ENCODE data around the gene FGL2. TPM values are rescaled to one million over a fixed set of nuclear protein-coding genes. Genes with fewer than 3 reads are reported as not detected.
"Not testable (repeated sequence)": the region's sequence is repeated elsewhere in the genome, so short reads cannot be mapped to it uniquely, and the experiment has no call there.

The FGL2 gene
- total RNA-seq, 1 experiment from 2014 or later: 0.11 TPM

GRCh38 chr7:77188731-77189437 is 10.7 kb downstream of the FGL2 start:
- Histone ChIP-seq H3K4me3 (no peak overlapping the region), H3K27me3 (replicated peaks) (no peaks in the 10 kb centered on the region), H3K27ac (no peak overlapping the region), H3K9me3 (replicated peaks) (no peaks in the 10 kb centered on the region), H3K4me1 (replicated peaks) (no peaks in the 10 kb centered on the region), H3K36me3 (no peaks in the 10 kb centered on the region)
- DNase-seq (ENCODE audit: low read depth in 1 of 2, low spot score in 2 of 2): no peak

- H3K36me3 ChIP-seq: no peaks in the 10 kb centered on the region
- DNase-seq (ENCODE audit: low read depth in 1 of 2, low spot score in 2 of 2): no peak
- no peaks in the 10 kb centered on the region for H3K27me3 ChIP-seq (replicated peaks)
- H3K4me1 ChIP-seq (replicated peaks): no peaks in the 10 kb centered on the region
- H3K4me3 ChIP-seq: no peak overlapping the region
- H3K9me3 ChIP-seq (replicated peaks): no peaks in the 10 kb centered on the region
- no peak overlapping the region for H3K27ac ChIP-seq
Measured at GRCh38 chr7:77185866-77186265, 13.8 kb downstream of the FGL2 start.

GRCh38 chr7:77184990-77185389 is 14.6 kb downstream of the FGL2 start:
- H3K4me3 ChIP-seq: no peak overlapping the region
- H3K27ac ChIP-seq: no peak overlapping the region
- H3K36me3 ChIP-seq: no peaks in the 10 kb centered on the region
- no peaks in the 10 kb centered on the region for H3K4me1 ChIP-seq (replicated peaks)
- no peaks in the 10 kb centered on the region for H3K9me3 ChIP-seq (replicated peaks)
- H3K27me3 ChIP-seq (replicated peaks): no peaks in the 10 kb centered on the region
- no peak for DNase-seq (ENCODE audit: low read depth in 1 of 2, low spot score in 2 of 2)

DNA sequence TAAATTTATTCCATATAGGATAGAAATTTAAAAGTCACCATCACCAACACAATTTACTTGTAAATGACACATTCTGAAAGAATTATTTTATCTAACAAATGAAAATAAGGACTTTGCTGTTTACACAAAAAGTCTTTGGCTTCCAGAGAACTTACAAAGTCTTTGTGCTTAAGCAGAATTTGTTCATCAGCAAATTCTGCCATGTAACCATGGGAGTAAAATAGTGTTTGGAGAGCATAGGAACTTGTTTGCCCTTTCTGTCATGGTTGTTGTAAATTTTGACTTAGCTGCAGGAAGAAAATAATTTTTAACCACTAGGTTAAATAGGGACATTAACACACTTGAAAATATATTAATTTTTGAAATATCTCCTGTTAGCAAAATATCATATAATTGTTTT is 15.2 kb downstream of the FGL2 start:
- DNase-seq (ENCODE audit: low read depth in 1 of 2, low spot score in 2 of 2): no peak
- no peak overlapping the region for H3K27ac ChIP-seq
- no peaks in the 10 kb centered on the region for H3K36me3 ChIP-seq
- H3K4me1 ChIP-seq (replicated peaks): no peaks in the 10 kb centered on the region
- no peak overlapping the region for H3K4me3 ChIP-seq
- no peaks in the 10 kb centered on the region for H3K9me3 ChIP-seq (replicated peaks)
- no peaks in the 10 kb centered on the region for H3K27me3 ChIP-seq (replicated peaks)

- no peaks in the 10 kb centered on the region for H3K4me1 ChIP-seq (replicated peaks)
- H3K4me3 ChIP-seq: no peak overlapping the region
- H3K27me3 ChIP-seq (replicated peaks): no peaks in the 10 kb centered on the region
- DNase-seq (ENCODE audit: low read depth in 1 of 2, low spot score in 2 of 2): no peak
- H3K9me3 ChIP-seq (replicated peaks): no peaks in the 10 kb centered on the region
- no peak overlapping the region for H3K27ac ChIP-seq
- H3K36me3 ChIP-seq: no peaks in the 10 kb centered on the region
Measured at GRCh38 chr7:77182261-77182660, 17.4 kb downstream of the FGL2 start.

GRCh38 chr7:77181734-77182133 is 17.9 kb downstream of the FGL2 start:
- Histone ChIP-seq H3K4me1 (replicated peaks) (no peaks in the 10 kb centered on the region), H3K9me3 (replicated peaks) (no peaks in the 10 kb centered on the region), H3K4me3 (no peak overlapping the region), H3K27me3 (replicated peaks) (no peaks in the 10 kb centered on the region), H3K27ac (no peak overlapping the region), H3K36me3 (no peaks in the 10 kb centered on the region)
- DNase-seq (ENCODE audit: low read depth in 1 of 2, low spot score in 2 of 2): no peak

DNA sequence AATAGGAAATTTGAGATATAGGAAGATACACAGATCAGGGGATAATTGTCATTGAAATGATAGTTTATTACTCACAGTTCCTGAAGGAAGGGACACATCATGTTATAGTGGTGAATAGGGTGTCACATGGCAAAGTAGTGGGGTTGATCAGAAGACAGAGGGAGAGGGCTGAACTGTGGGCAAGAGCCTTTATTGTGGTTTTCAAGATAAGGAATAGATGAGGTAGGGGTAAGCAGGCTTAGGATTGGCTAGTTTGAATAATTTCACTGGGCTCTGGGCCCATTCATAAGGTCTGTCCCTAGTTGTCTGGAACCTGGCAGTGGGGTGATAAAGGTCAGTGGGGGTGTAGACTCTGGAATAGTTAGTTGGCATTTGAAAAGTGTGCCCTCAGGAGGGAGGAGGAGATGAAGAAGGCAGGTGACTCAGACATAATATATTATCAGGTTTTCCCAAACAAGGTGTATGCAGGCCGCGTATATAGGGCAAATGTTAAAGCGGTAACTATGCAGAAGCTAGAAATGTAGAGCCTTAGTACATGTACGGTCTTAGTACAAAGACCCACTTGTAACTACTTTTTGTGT is 18.5 kb downstream of the FGL2 start:
- Histone ChIP-seq H3K4me1 (replicated peaks) (no peaks in the 10 kb centered on the region), H3K9me3 (replicated peaks) (no peaks in the 10 kb centered on the region), H3K4me3 (no peak overlapping the region), H3K36me3 (no peaks in the 10 kb centered on the region), H3K27ac (no peak overlapping the region), H3K27me3 (replicated peaks) (no peaks in the 10 kb centered on the region)
- DNase-seq (ENCODE audit: low read depth in 1 of 2, low spot score in 2 of 2): no peak

DNA sequence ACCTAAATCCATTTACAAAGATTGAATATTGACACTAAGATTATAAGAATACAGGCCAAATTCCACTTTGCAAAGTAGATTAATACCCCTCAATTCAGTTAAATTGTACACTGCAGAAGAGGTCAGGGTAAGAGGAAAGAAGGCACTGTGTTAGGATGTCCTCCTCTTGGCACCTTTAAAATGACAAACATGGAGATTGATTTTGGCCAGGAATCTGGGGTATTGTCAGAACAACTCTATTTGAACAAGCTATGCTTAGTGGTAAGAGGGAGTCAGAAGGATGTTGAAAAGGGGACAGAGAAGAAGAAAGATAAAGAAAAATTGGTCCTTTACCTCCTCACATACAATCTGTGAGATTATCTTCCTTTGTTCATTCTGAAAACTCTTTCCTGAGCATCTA is 21.6 kb downstream of the FGL2 start:
- not testable (repeated sequence) for DNase-seq (ENCODE audit: low read depth in 1 of 2, low spot score in 2 of 2); H3K4me3 ChIP-seq; H3K9me3 ChIP-seq (replicated peaks); H3K36me3 ChIP-seq; H3K4me1 ChIP-seq (replicated peaks); H3K27ac ChIP-seq; H3K27me3 ChIP-seq (replicated peaks)

DNA sequence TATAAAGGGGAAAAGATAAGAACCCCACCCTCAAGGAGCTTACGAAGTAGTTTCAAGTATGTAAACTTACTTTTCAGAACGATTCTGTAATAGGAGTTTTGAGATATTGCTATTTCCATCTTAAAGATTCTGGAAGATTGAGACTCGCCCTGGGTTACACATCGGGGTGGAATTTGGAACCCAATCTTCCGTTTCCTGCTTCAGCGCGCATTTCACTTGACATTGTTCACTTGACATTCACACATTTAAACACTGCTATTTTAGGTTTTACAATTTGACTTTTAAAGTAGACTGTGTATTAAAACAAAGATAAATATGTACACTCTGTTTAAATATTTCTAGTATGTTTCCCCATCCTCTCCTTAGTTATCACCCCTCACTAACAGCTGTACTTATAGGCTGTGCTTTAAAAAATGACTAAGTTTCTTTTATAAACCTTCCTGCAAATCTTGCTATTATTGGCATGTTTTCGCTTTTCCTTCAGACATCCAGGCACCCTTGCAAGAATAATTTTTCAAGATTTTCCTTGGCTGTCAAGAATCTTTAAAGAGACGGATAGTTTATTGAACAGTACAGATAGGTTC is 22.2 kb downstream of the FGL2 start:
- H3K27ac ChIP-seq; DNase-seq (ENCODE audit: low read depth in 1 of 2, low spot score in 2 of 2); H3K27me3 ChIP-seq (replicated peaks); H3K36me3 ChIP-seq; H3K9me3 ChIP-seq (replicated peaks); H3K4me3 ChIP-seq; H3K4me1 ChIP-seq (replicated peaks): not testable (repeated sequence)

DNA sequence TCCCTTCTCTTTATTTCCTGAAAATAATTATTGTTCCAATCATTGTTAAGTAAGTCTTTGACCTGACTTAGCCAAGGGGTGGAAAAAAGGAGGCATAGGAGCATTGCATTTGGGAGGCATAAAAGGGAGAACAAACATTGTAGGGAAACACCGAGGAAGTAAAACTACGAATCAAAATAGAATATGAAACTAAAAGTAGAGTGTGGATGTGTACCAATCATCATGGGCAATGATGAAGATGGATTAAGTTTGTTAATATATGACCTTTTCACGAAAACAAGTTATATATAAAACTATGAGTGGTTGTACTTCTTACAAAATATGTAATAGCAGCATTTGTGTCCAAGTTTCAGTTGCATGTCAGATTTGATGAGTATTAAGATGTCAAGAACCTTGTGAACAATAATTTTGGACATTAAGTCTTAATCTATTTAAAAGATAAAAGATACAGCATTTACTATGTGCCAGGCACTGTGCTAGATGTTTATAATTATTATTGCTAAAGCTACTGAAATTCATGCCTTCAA is 24.3 kb downstream of the FGL2 start:
- not testable (repeated sequence) for H3K27ac ChIP-seq; H3K4me1 ChIP-seq (replicated peaks); H3K4me3 ChIP-seq; H3K36me3 ChIP-seq; DNase-seq (ENCODE audit: low read depth in 1 of 2, low spot score in 2 of 2); H3K9me3 ChIP-seq (replicated peaks); H3K27me3 ChIP-seq (replicated peaks)

- not testable (repeated sequence) for H3K27me3 ChIP-seq (replicated peaks); H3K36me3 ChIP-seq; H3K9me3 ChIP-seq (replicated peaks); H3K4me3 ChIP-seq; DNase-seq (ENCODE audit: low read depth in 1 of 2, low spot score in 2 of 2); H3K4me1 ChIP-seq (replicated peaks); H3K27ac ChIP-seq
Measured at GRCh38 chr7:77174418-77174817, 25.2 kb downstream of the FGL2 start.

DNA sequence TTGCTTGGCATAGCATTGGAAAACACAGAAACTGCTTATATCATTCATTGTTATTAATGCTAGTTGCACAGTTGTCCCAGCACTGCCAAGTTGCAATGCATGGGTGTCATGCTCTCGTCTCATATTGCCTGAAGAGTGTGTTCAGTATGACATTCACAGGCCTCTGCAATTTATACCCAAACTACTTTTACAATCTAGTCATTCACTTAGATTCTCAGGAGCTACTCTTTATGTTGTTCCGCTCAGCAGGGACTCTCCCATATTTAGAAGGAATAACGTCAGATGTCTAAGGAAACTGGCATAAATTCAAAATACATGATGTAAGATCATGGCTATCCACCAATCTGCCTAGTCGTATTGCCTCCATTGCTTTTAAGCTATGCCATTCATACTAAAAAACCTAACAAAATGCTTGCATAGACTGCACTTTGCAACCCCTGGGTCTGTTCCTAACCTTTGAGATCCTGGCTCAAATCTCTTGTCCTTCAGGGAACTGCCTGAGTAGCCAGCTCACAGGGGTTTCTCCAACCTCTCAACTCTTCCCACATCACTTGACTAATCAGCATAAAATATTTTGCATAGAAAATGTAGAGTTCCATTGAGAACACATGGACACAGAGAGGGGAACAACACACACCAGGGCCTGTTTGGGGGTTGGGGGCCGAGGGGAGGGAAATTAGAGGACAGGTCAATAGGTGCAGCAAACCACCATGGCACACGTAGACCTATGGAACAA is 27.0 kb downstream of the FGL2 start:
- DNase-seq (ENCODE audit: low read depth in 1 of 2, low spot score in 2 of 2): not testable (repeated sequence)

GRCh38 chr7:77171073-77171472 is 28.5 kb downstream of the FGL2 start:
- DNase-seq (ENCODE audit: low read depth in 1 of 2, low spot score in 2 of 2); H3K4me3 ChIP-seq; H3K27me3 ChIP-seq (replicated peaks); H3K4me1 ChIP-seq (replicated peaks); H3K36me3 ChIP-seq; H3K27ac ChIP-seq; H3K9me3 ChIP-seq (replicated peaks): not testable (repeated sequence)

More for the DNA sequence above, 27.0 kb downstream of the FGL2 start:
- not testable (repeated sequence) for H3K27ac ChIP-seq; H3K4me3 ChIP-seq; H3K27me3 ChIP-seq (replicated peaks); H3K9me3 ChIP-seq (replicated peaks); H3K36me3 ChIP-seq; H3K4me1 ChIP-seq (replicated peaks)

GRCh38 chr7:77157446-77157845 is 42.2 kb downstream of the FGL2 start:
- Histone ChIP-seq H3K4me3 (no peak overlapping the region), H3K27me3 (replicated peaks) (no peaks in the 10 kb centered on the region), H3K36me3 (no peaks in the 10 kb centered on the region), H3K9me3 (replicated peaks) (no peaks in the 10 kb centered on the region), H3K4me1 (replicated peaks) (peaks cover 7% of the 10 kb centered on the region), H3K27ac (no peak overlapping the region)
- DNase-seq (ENCODE audit: low read depth in 1 of 2, low spot score in 2 of 2): peak in 1 of 2 experiments; percentile 44
